HG03558 (cell line): ENCODE data around the gene ZNF654.

Experiments
- ATAC-seq: cut with Tn5 transposase; IDR thresholded peaks from one replicate; pipeline ENCODE4 v1.9.1; 2021; ENCODE audit warnings: moderate number of reproducible peaks; ENCODE audit not compliant: unreplicated experiment; ENCODE audit errors: extremely low read depth

Gene ZNF654

GRCh38 chr3:88191872-88192409 lies 132.9 kb downstream of the ZNF654 start:
- no peak for ATAC-seq

- no peak for ATAC-seq
Observed at GRCh38 chr3:88192631-88193030, 133.6 kb downstream of the ZNF654 start.
